ENCODE measurements around the gene PPP1R37.

The PPP1R37 gene

DNA sequence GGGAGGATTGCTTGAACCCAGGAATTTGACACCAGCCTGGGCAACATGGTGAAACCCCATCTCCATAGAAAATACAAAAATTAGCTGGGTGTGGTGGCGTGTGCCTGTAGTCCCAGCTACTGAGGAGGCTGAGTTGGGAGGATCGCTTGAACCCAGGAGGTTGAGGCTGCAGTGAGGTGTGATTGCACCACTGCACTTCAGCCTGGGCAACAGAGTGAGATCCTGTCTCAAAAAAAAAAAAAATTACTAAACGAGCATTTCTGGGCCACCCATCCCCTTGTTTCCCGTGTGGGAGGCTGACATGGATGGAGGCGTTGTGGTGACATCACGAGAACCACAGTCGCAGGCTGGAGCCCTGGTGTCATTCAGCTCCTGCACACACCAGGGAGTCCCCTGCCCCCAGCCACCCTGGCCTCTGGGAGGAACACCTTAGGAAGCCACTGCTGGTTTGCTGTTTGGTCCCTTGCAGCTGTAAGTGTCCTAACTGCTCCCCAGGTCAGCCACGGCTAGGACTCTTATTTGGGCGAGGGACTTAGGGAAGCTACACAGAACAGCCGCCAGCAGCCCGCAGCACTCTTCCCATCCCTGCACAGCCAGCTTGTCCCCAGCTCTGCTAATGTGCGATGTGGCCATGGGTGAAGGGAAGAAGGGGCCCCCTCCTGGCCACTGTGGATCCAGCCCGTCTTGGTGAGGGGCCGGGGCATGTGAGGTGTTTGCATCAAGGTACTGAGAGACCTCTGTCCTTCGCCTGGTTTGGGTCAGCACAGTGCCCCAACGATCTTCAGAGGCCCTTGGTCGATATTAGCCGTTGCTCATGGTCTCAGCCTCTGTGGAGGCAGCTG, 55.1 kb downstream of the PPP1R37 start (continued):
- TF ChIP-seq, protein P1, sequence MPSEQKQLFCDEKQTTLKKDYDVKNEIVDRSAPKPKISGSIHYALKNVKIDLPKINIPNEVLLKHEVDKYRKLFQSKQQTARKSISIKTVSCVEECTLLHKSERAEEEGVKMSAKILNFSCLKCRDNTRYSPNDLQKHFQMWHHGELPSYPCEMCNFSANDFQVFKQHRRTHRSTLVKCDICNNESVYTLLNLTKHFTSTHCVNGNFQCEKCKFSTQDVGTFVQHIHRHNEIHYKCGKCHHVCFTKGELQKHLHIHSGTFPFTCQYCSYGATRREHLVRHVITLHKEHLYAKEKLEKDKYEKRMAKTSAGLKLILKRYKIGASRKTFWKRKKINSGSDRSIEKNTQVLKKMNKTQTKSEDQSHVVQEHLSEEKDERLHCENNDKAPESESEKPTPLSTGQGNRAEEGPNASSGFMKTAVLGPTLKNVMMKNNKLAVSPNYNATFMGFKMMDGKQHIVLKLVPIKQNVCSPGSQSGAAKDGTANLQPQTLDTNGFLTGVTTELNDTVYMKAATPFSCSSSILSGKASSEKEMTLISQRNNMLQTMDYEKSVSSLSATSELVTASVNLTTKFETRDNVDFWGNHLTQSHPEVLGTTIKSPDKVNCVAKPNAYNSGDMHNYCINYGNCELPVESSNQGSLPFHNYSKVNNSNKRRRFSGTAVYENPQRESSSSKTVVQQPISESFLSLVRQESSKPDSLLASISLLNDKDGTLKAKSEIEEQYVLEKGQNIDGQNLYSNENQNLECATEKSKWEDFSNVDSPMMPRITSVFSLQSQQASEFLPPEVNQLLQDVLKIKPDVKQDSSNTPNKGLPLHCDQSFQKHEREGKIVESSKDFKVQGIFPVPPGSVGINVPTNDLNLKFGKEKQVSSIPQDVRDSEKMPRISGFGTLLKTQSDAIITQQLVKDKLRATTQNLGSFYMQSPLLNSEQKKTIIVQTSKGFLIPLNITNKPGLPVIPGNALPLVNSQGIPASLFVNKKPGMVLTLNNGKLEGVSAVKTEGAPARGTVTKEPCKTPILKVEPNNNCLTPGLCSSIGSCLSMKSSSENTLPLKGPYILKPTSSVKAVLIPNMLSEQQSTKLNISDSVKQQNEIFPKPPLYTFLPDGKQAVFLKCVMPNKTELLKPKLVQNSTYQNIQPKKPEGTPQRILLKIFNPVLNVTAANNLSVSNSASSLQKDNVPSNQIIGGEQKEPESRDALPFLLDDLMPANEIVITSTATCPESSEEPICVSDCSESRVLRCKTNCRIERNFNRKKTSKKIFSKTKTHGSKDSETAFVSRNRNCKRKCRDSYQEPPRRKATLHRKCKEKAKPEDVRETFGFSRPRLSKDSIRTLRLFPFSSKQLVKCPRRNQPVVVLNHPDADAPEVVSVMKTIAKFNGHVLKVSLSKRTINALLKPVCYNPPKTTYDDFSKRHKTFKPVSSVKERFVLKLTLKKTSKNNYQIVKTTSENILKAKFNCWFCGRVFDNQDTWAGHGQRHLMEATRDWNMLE (tag by site-specific recombination; conservative IDR thresholded peaks at IDR 0.05; ENCODE audit: low read depth) = no peak
- TF ChIP-seq YY2 (tag by site-specific recombination; IDR thresholded peaks at IDR 0.05) = no peak
- no peak for TF ChIP-seq BCL11B (tag by site-specific recombination; IDR thresholded peaks at IDR 0.05; ENCODE audit: low read depth)
- no peak for TF ChIP-seq ZNF394 (tag by site-specific recombination; IDR thresholded peaks at IDR 0.05; ENCODE audit: borderline replicate concordance)
- peak; percentile 15; the same call in 1 of the 2 replicates for TF ChIP-seq ZBTB48 (tag by site-specific recombination; IDR thresholded peaks at IDR 0.05)
- no peak for TF ChIP-seq ZNF529 (tag by site-specific recombination; IDR thresholded peaks at IDR 0.05; ENCODE audit: insufficient replicate concordance)

DNA sequence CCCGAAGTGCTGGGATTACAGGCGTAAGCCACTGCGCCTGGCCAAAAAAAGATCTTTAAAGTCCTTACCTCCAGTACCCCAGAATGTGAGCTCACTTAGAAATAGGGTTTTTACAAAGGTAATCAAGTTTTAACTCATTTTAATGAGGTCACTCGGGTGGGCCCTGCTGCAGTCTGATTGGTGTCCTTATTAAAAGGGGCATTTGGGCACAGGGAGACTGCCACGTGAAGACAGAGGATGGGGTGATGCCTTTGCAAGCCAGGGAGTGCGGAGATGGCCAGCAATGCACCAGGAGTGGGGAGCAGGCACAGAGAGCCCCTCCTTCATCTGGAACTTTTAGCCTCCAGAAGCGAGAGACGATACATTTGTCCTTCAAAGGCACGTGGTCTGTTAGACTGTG, 56.1 kb downstream of the PPP1R37 start:
- Histone ChIP-seq H3K4me1 (ENCODE audit: control insufficient read depth, insufficient read depth, low read length) (peaks cover 2% of the 10 kb centered on the region; the same call in 1 of the 2 replicates), H3K9me3 (ENCODE audit: control insufficient read depth, insufficient read depth, low read depth, low read length) (no peaks in the 10 kb centered on the region), H3K27ac (ENCODE audit: extremely low read depth, low read depth, low read length) (no peak overlapping the region), H3K36me3 (ENCODE audit: control insufficient read depth in 2 of 2, insufficient read depth in 1 of 2, low read length in 2 of 2) (peaks cover 0 to 12% of the 10 kb centered on the region in 2 experiments; a peak in 2 of 3 replicates), H3K4me3 (ENCODE audit: low read depth, low read length) (no peak overlapping the region)
- TF ChIP-seq ZFP69B (tag by site-specific recombination; IDR thresholded peaks at IDR 0.05) = 0 out of 2 replicates have a peak, but pooled peaks have one; percentile 28
- TF ChIP-seq, protein P2, sequence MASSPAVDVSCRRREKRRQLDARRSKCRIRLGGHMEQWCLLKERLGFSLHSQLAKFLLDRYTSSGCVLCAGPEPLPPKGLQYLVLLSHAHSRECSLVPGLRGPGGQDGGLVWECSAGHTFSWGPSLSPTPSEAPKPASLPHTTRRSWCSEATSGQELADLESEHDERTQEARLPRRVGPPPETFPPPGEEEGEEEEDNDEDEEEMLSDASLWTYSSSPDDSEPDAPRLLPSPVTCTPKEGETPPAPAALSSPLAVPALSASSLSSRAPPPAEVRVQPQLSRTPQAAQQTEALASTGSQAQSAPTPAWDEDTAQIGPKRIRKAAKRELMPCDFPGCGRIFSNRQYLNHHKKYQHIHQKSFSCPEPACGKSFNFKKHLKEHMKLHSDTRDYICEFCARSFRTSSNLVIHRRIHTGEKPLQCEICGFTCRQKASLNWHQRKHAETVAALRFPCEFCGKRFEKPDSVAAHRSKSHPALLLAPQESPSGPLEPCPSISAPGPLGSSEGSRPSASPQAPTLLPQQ (tag by site-specific recombination; IDR thresholded peaks at IDR 0.05) = peak; percentile 63; the same call in 1 of the 2 replicates
- TF ChIP-seq, protein P3, sequence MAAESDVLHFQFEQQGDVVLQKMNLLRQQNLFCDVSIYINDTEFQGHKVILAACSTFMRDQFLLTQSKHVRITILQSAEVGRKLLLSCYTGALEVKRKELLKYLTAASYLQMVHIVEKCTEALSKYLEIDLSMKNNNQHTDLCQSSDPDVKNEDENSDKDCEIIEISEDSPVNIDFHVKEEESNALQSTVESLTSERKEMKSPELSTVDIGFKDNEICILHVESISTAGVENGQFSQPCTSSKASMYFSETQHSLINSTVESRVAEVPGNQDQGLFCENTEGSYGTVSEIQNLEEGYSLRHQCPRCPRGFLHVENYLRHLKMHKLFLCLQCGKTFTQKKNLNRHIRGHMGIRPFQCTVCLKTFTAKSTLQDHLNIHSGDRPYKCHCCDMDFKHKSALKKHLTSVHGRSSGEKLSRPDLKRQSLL (tag by site-specific recombination; IDR thresholded peaks at IDR 0.05) = no peak
- CTCF ChIA-PET = interaction anchor here (0.6 to 2.1 kb wide), 5 partner anchors 24 to 110 kb away, joined by 3 to 7 read pairs (median 3); partner anchors contain the start of genes BLOC1S3 and TRAPPC6A
- POLR2A ChIA-PET = interaction anchor here (0.8 to 4.5 kb wide), 3 partner anchors 11 to 57 kb away, joined by 3 to 18 read pairs (median 3); no protein-coding TSS in a partner anchor

DNA sequence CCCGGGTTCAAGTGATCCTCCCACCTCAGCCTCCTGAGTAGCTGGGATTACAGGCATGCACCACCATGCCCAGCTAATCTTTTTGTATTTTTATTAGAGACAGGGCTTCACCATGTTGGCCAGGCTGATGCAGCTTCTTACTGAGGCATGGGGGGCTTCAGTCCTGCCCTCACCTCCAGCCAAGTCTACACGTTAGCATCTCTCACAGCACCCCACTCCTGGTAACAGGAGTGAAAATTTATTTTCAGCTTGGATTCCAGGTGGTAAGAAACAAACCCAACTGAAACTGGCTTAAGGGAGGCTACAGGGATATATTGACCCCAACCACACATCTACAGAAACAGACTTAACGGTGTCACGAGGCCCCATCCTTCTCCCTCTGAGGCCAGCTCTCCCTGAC, 57.2 kb downstream of the PPP1R37 start:
- peaks cover 2% of the 10 kb centered on the region; the same call in 1 of the 2 replicates for H3K4me1 ChIP-seq (ENCODE audit: control insufficient read depth, insufficient read depth, low read length)
- ChIA-PET POLR2A (interaction anchor here (0.8 to 4.5 kb wide), 3 partner anchors 12 to 58 kb away, joined by 3 to 18 read pairs (median 3); partner anchors contain the start of genes BLOC1S3 and TRAPPC6A), CTCF (interaction anchor here (1.5 to 2.1 kb wide), 3 partner anchors 8 to 59 kb away, joined by 3 to 7 read pairs (median 5); no protein-coding TSS in a partner anchor)
- no peak overlapping the region for H3K4me3 ChIP-seq (ENCODE audit: low read depth, low read length)
- H3K27ac ChIP-seq (ENCODE audit: extremely low read depth, low read depth, low read length) = no peak overlapping the region
- no peaks in the 10 kb centered on the region for H3K9me3 ChIP-seq (ENCODE audit: control insufficient read depth, insufficient read depth, low read depth, low read length)
- peak; percentile 96 for TF ChIP-seq ZNF707 (tag by site-specific recombination; IDR thresholded peaks at IDR 0.05)
- no peak for TF ChIP-seq KLF7 (tag by site-specific recombination; IDR thresholded peaks at IDR 0.05; ENCODE audit: borderline replicate concordance)
- peaks cover 0 to 3% of the 10 kb centered on the region in 2 experiments; a peak in 1 of 3 replicates for H3K36me3 ChIP-seq (ENCODE audit: control insufficient read depth in 2 of 2, insufficient read depth in 1 of 2, low read length in 2 of 2)

Measured in HEK293 (cell line).